D721Med (cell line): ENCODE results near the gene IL17D.

ENCODE experiments used
- DNase-seq: peaks from one replicate; pipeline ENCODE4 v3.0.0; 2011; ENCODE audit warnings: low spot score; ENCODE audit not compliant: insufficient read length
- FAIRE-seq: peaks from 2 replicates; lab custom pipeline; 2011; peaks lifted over from hg19 to GRCh38; lab: Jason Lieb, UNC
- TF ChIP-seq, protein P1 (sequence below): IDR thresholded peaks from 2 replicates; pipeline ENCODE4 v1.5.1; 2012; ENCODE audit warnings: mild to moderate bottlenecking, control low read depth; ENCODE audit not compliant: insufficient read depth; ENCODE audit errors: missing control alignments

Gene IL17D

DNA sequence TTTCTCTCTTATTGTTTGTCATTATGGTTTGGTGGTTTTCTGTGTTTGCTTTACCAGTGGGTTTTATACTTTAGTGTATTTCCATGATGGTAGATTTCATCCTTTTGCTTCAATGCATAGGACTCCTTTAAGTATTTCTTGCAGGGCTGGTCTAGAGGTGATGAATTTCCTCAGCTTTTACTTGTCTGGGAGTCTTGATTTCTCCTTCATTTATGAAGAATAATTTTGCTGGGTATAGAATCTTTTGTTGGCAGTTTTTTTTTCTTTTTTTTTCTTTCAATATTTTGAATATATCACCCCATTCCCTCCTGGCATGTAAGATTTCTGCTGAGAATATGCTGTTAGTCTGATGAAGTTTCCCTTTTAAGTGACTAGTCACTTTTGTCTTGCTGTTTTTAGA lies 50.5 kb downstream of the IL17D start:
- TF ChIP-seq, protein P1, sequence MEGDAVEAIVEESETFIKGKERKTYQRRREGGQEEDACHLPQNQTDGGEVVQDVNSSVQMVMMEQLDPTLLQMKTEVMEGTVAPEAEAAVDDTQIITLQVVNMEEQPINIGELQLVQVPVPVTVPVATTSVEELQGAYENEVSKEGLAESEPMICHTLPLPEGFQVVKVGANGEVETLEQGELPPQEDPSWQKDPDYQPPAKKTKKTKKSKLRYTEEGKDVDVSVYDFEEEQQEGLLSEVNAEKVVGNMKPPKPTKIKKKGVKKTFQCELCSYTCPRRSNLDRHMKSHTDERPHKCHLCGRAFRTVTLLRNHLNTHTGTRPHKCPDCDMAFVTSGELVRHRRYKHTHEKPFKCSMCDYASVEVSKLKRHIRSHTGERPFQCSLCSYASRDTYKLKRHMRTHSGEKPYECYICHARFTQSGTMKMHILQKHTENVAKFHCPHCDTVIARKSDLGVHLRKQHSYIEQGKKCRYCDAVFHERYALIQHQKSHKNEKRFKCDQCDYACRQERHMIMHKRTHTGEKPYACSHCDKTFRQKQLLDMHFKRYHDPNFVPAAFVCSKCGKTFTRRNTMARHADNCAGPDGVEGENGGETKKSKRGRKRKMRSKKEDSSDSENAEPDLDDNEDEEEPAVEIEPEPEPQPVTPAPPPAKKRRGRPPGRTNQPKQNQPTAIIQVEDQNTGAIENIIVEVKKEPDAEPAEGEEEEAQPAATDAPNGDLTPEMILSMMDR: no peak
- FAIRE-seq (no peak), DNase-seq (no peak)

DNA sequence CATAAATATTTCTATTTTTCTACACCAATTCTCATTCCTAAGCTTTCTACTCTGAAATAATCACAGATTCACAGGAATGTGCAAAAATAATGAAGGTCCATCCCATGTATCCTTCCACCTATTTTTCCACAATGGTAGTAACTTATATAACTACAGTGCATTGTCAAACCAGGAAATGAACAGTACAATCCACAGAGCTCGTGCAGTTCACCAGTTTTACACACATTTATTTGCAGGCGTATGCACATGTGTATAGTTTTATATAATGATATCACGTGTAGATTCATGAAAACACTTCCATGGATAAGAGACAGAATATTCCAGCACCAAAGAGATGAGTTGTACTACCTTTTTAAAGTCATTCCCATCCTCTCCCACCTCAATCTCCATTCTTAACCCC lies 57.4 kb downstream of the IL17D start:
- FAIRE-seq: no peak
- DNase-seq: no peak
- TF ChIP-seq, protein P1: no peak

DNA sequence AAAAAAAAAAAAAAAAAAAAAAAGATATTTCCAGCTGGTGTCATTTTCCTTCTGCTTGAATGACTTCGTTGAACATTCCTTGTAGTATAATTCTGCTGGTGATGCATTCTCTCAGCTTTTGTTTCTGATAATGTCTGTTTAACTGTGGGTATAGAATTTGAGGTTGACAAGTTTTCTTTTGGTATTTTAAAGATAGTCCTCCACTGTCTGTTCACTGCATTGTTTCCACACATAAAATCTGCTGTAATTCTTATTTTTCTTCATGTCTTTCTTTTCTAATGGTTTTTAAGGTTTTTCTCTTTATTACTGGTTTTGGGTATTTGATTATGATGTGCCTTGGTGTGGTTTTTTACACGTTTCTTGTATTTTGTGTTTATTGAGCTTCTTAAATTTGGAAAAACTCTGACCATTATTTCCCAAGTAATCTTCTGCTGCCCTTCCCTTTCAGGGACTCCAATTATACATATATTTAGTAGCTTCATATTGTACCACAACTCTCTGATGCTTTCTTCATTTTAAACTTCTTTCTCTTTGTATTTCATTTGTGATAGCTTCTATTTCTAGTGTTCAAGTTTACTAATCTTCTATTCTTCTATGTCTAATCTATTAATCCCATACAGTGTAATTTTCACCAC lies 63.9 kb downstream of the IL17D start:
- DNase-seq (no peak), FAIRE-seq (no peak)
- TF ChIP-seq, protein P1: no peak

DNA sequence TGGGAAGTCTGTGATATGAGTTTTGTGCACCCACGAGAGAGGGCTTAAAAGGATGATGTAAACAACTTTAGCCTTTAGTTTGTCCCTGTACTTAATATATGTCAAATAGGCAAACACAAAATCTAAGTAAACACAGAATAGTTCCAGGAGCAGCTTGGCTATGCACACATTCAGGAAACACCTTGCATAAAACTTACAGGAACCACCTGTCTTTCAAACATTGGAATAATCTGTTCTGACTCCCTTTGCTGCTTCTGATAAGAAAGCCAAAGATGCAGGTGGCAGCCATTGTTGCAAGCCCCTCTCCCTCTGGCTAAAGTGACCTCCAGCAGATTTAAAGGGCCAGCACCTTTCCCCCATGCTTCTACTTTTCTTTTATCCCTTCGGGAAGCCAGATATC lies 65.6 kb downstream of the IL17D start:
- DNase-seq: no peak
- no peak for FAIRE-seq
- TF ChIP-seq, protein P1: no peak

DNA sequence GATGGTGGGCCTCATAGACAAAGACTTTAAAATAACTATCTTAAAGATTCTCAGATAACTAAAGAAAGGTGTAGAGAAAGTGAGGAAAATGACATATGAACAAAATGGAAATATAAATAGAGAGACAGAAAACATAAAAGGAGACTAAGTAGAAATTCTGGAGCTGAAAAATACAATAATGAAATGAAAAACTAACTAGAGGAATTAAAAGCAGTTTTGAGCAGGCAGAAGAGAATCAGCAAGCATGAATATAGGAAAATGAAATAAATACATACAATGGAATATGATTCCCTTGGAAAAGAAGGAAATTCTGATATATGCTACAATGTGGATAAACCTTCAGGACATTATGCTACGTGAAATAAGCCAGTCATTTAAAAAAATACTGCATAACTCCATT lies 66.3 kb downstream of the IL17D start:
- FAIRE-seq (no peak), DNase-seq (no peak)
- TF ChIP-seq, protein P1: no peak
